Vagina (tissue), 2 donors: Measurements from ENCODE around the gene MMGT1. TPM values are rescaled to one million over a fixed set of nuclear protein-coding genes. Genes with fewer than 3 reads are reported as not detected.

Experiments
- DNase-seq, 2 donors: peaks; one replicate each; pipeline ENCODE4 v3.0.0-alpha.2; 2017; ENCODE audit errors: extremely low spot score in 2 of 2
- H3K27ac ChIP-seq: fragments of 200-600 bp; sonication (generic); one replicate; pipeline ENCODE4 v1.5.1; 2019
- H3K27me3 ChIP-seq: fragments of 200-600 bp; sonication (generic); one replicate; pipeline ENCODE4 v1.5.1; 2019
- H3K36me3 ChIP-seq, 2 donors: fragments of 200-600 bp; sonication (generic); one replicate each; pipeline ENCODE4 v1.5.1; 2017 to 2019
- H3K4me1 ChIP-seq: fragments of 200-600 bp; sonication (generic); one replicate; pipeline ENCODE4 v1.5.1; 2019
- H3K4me3 ChIP-seq, 2 donors: fragments of 200-600 bp; sonication (generic); 1 replicate in 1 of 2; 2 replicates in 1 of 2; pipeline ENCODE4 v1.5.1; 2016 to 2019
- H3K9me3 ChIP-seq: fragments of 200-600 bp; sonication (generic); one replicate; pipeline ENCODE4 v1.5.1; 2019
- CTCF ChIP-seq, 3 experiments: fragments of 450-650 bp in 2 of 3; fragments of 200-600 bp in 1 of 3; sonication (generic) in 1 of 3; IDR thresholded peaks; one replicate each; pipeline ENCODE4 v1.5.1; 2017 to 2019; ENCODE audit warnings: antibody characterized with exemption in 3 of 3, mild to moderate bottlenecking in 2 of 3, moderate library complexity in 2 of 3
- POLR2A ChIP-seq, 2 donors: fragments of 450-650 bp; IDR thresholded peaks; one replicate each; pipeline ENCODE4 v1.6.1; 2017; ENCODE audit warnings: antibody characterized with exemption in 2 of 2, mild to moderate bottlenecking in 2 of 2, moderate library complexity in 2 of 2
- POLR2AphosphoS5 ChIP-seq, 2 donors: sonication (generic); formaldehyde crosslinking; IDR thresholded peaks; one replicate each; pipeline ENCODE4 v1.9.0; 2017; ENCODE audit warnings: antibody characterized with exemption in 2 of 2, mild to moderate bottlenecking in 2 of 2, low read depth in 1 of 2; ENCODE audit not compliant: insufficient read depth in 1 of 2
- intact Hi-C: fragments of 100-400 bp; cut with DNase I; formaldehyde crosslinking; loops from one replicate; pipeline ENCODE4 v1.15.1; 2023
- total RNA-seq: library from RNA; depleted of rRNA; stranded (reverse); fragments of >200 nt; gene quantifications from one replicate; pipeline ENCODE4 v1.2.3, GENCODE V29; 2016

MMGT1 gene
- total RNA-seq, 1 donor from 2014 or later, result 18.9 TPM

- intact Hi-C loops, result no loop called here
- no peaks in the 10 kb centered on the region for H3K27me3 ChIP-seq
- no peak for DNase-seq
- H3K36me3 ChIP-seq, result no peaks in the 10 kb centered on the region
- TF ChIP-seq CTCF (IDR thresholded peaks at IDR 0.05) (no peak), POLR2AphosphoS5 (IDR thresholded peaks at IDR 0.05; ENCODE audit: insufficient read depth in 1 of 2, low read depth in 1 of 2) (no peak), POLR2A (IDR thresholded peaks at IDR 0.05) (no peak)
- peaks cover 12% of the 10 kb centered on the region for H3K4me1 ChIP-seq
- no peak overlapping the region for H3K27ac ChIP-seq
- H3K9me3 ChIP-seq, result no peaks in the 10 kb centered on the region
- H3K4me3 ChIP-seq, result no peak overlapping the region
Measured at GRCh38 chrX:135975421-135975820, 1.6 kb upstream of the MMGT1 start.

- TF ChIP-seq POLR2AphosphoS5 (IDR thresholded peaks at IDR 0.05; ENCODE audit: insufficient read depth in 1 of 2, low read depth in 1 of 2), result no peak
- TF ChIP-seq CTCF (IDR thresholded peaks at IDR 0.05), result no peak
- TF ChIP-seq POLR2A (IDR thresholded peaks at IDR 0.05), result no peak
- no peaks in the 10 kb centered on the region for H3K36me3 ChIP-seq
- H3K27me3 ChIP-seq, result no peaks in the 10 kb centered on the region
- no peaks in the 10 kb centered on the region for H3K9me3 ChIP-seq
- H3K4me1 ChIP-seq, result peaks cover 12% of the 10 kb centered on the region
- intact Hi-C loops, result no loop called here
- peak overlapping the region; percentile 33 to 37 for H3K4me3 ChIP-seq
- no peak overlapping the region for H3K27ac ChIP-seq
- no peak for DNase-seq
Measured at GRCh38 chrX:135974279-135974856, 580 bp upstream of the MMGT1 start.

- no peaks in the 10 kb centered on the region for H3K9me3 ChIP-seq
- peak overlapping the region; percentile 80 for H3K27ac ChIP-seq
- TF ChIP-seq POLR2A (IDR thresholded peaks at IDR 0.05) (no peak), POLR2AphosphoS5 (IDR thresholded peaks at IDR 0.05; ENCODE audit: insufficient read depth in 1 of 2, low read depth in 1 of 2) (no peak), CTCF (IDR thresholded peaks at IDR 0.05) (no peak)
- no peaks in the 10 kb centered on the region for H3K27me3 ChIP-seq
- peak overlapping the region; percentile 52 to 59 for H3K4me3 ChIP-seq
- peaks cover 12% of the 10 kb centered on the region for H3K4me1 ChIP-seq
- intact Hi-C loops, result no loop called here
- H3K36me3 ChIP-seq, result no peaks in the 10 kb centered on the region
- DNase-seq, result no peak
Measured at GRCh38 chrX:135973025-135973547, 702 bp downstream of the MMGT1 start.

- Histone ChIP-seq H3K27ac (no peak overlapping the region), H3K27me3 (no peaks in the 10 kb centered on the region), H3K4me3 (no peak overlapping the region), H3K36me3 (no peaks in the 10 kb centered on the region), H3K4me1 (no peaks in the 10 kb centered on the region), H3K9me3 (no peaks in the 10 kb centered on the region)
- DNase-seq, result no peak
- intact Hi-C loops, result no loop called here
- TF ChIP-seq POLR2AphosphoS5 (IDR thresholded peaks at IDR 0.05; ENCODE audit: insufficient read depth in 1 of 2, low read depth in 1 of 2), result no peak
- TF ChIP-seq CTCF (IDR thresholded peaks at IDR 0.05), result no peak
- TF ChIP-seq POLR2A (IDR thresholded peaks at IDR 0.05), result no peak
Measured at GRCh38 chrX:135951291-135951690, 22.5 kb downstream of the MMGT1 start.

- TF ChIP-seq POLR2A (IDR thresholded peaks at IDR 0.05), result no peak
- TF ChIP-seq CTCF (IDR thresholded peaks at IDR 0.05), result no peak
- no peak for TF ChIP-seq POLR2AphosphoS5 (IDR thresholded peaks at IDR 0.05; ENCODE audit: insufficient read depth in 1 of 2, low read depth in 1 of 2)
- Histone ChIP-seq H3K36me3 (no peaks in the 10 kb centered on the region), H3K27ac (no peak overlapping the region), H3K4me1 (no peaks in the 10 kb centered on the region), H3K4me3 (no peak overlapping the region), H3K9me3 (no peaks in the 10 kb centered on the region), H3K27me3 (no peaks in the 10 kb centered on the region)
- no peak for DNase-seq
- intact Hi-C loops, result no loop called here
Measured at GRCh38 chrX:135944486-135944885, 29.3 kb downstream of the MMGT1 start.
